Measurements from ENCODE around the gene VRK1. TPM values are rescaled to one million over a fixed set of nuclear protein-coding genes. Genes with fewer than 3 reads are reported as not detected.

VRK1 gene
- polyA plus RNA-seq, 1 of the 3 experiments (the other 2 are of a cell fraction) = 9.1 TPM

GRCh38 chr14:96852823-96853422 is 55.7 kb downstream of the VRK1 start:
- no peaks in the 10 kb centered on the region for H3K9me2 ChIP-seq
- peak; percentile 16 for DNase-seq
- CTCF ChIA-PET = interaction anchor here (0.6 to 4.0 kb wide), 36 partner anchors 9 to 1041 kb away, joined by 3 to 24 read pairs (median 4); partner anchors contain the start of gene VRK1
- H3K9me3 ChIP-seq = no peaks in the 10 kb centered on the region
- H3K36me3 ChIP-seq (replicated peaks in 1 of 2; ENCODE audit: control insufficient read depth in 1 of 2, insufficient read depth in 2 of 2, low read length in 1 of 2) = peaks cover 11 to 27% of the 10 kb centered on the region in 2 experiments
- H4K20me1 ChIP-seq (ENCODE audit: insufficient read depth) = no peaks in the 10 kb centered on the region
- H2AFZ ChIP-seq (ENCODE audit: low read depth) = 0 out of 2 replicates have a peak overlapping the region, but pooled peaks have one; percentile 62
- H3K27me3 ChIP-seq (ENCODE audit: insufficient read depth) = no peaks in the 10 kb centered on the region
- POLR2A ChIA-PET = no interaction called here
- no peak overlapping the region for H3K4me2 ChIP-seq
- WGBS (ENCODE audit: low lambda C conversion rate) = 58% methylated on average over 4 of the region's 4 CpGs
- H3K4me1 ChIP-seq (ENCODE audit: control insufficient read depth in 1 of 2, insufficient read depth in 2 of 2, low read depth in 1 of 2, low read length in 1 of 2) = peaks cover 0 to 8% of the 10 kb centered on the region in 2 experiments; a peak in 1 of 4 replicates
- no peak overlapping the region for H3K4me3 ChIP-seq (ENCODE audit: low read depth in 2 of 2, low read length in 1 of 2)
- no peaks in the 10 kb centered on the region for H3F3A ChIP-seq (replicated peaks; ENCODE audit: insufficient read depth)
- H3K79me2 ChIP-seq (ENCODE audit: insufficient read depth) = no peaks in the 10 kb centered on the region
- no peak overlapping the region for H3K27ac ChIP-seq (ENCODE audit: low read depth in 2 of 2, low read length in 1 of 2)
- H3K9ac ChIP-seq = no peak overlapping the region
- peak; percentile 66 for TF ChIP-seq RAD21 (IDR thresholded peaks at IDR 0.05; ENCODE audit: low read length)
- TF ChIP-seq CTCF (IDR thresholded peaks at IDR 0.05) = peak; percentile 82
- peak; percentile 55 for TF ChIP-seq SMC3 (IDR thresholded peaks at IDR 0.05; ENCODE audit: low read depth, low read length)
- no peak for TF ChIP-seq MEF2A (IDR thresholded peaks at IDR 0.05; ENCODE audit: borderline replicate concordance, low read depth)

- H3K9me3 ChIP-seq = no peaks in the 10 kb centered on the region
Observed at GRCh38 chr14:96858643-96859042, 61.5 kb downstream of the VRK1 start.

More at GRCh38 chr14:96858643-96859042, 61.5 kb downstream of the VRK1 start:
- H3F3A ChIP-seq (replicated peaks; ENCODE audit: insufficient read depth) = no peaks in the 10 kb centered on the region
- ChIA-PET CTCF (no interaction called here), POLR2A (no interaction called here)
- peaks cover 19 to 22% of the 10 kb centered on the region in 2 experiments for H3K36me3 ChIP-seq (replicated peaks in 1 of 2; ENCODE audit: control insufficient read depth in 1 of 2, insufficient read depth in 2 of 2, low read length in 1 of 2)
- H3K79me2 ChIP-seq (ENCODE audit: insufficient read depth) = no peaks in the 10 kb centered on the region
- H3K4me2 ChIP-seq = no peak overlapping the region
- DNase-seq = no peak
- H3K4me3 ChIP-seq (ENCODE audit: low read depth in 2 of 2, low read length in 1 of 2) = no peak overlapping the region
- H3K9ac ChIP-seq = no peak overlapping the region
- H3K27me3 ChIP-seq (ENCODE audit: insufficient read depth) = no peaks in the 10 kb centered on the region
- no peaks in the 10 kb centered on the region; a peak in 2 of 4 replicates for H3K4me1 ChIP-seq (ENCODE audit: control insufficient read depth in 1 of 2, insufficient read depth in 2 of 2, low read depth in 1 of 2, low read length in 1 of 2)
- H2AFZ ChIP-seq (ENCODE audit: low read depth) = no peak overlapping the region
- H4K20me1 ChIP-seq (ENCODE audit: insufficient read depth) = no peaks in the 10 kb centered on the region
- TF ChIP-seq RXRA (IDR thresholded peaks at IDR 0.05; ENCODE audit: borderline replicate concordance, low read depth) = no peak
- no peak for TF ChIP-seq TAF1 (IDR thresholded peaks at IDR 0.05; ENCODE audit: borderline replicate concordance, low read depth, low read length)
- TF ChIP-seq MXI1 (IDR thresholded peaks at IDR 0.05; ENCODE audit: low read depth, low read length) = no peak
- no peak for TF ChIP-seq FOXM1 (IDR thresholded peaks at IDR 0.05; ENCODE audit: low read depth)
- TF ChIP-seq USF1 (IDR thresholded peaks at IDR 0.05; ENCODE audit: borderline replicate concordance, low read depth) = no peak
- TF ChIP-seq NRF1 (IDR thresholded peaks at IDR 0.05; ENCODE audit: low read depth, low read length) = no peak
- no peak for TF ChIP-seq ELF1 (IDR thresholded peaks at IDR 0.05)
- TF ChIP-seq EZH2phosphoT487 (IDR thresholded peaks at IDR 0.05; ENCODE audit: borderline replicate concordance, low read depth) = no peak
- TF ChIP-seq MAX (IDR thresholded peaks at IDR 0.05; ENCODE audit: low read depth) = no peak
- TF ChIP-seq FOXJ3 (CRISPR knock-in tag; IDR thresholded peaks at IDR 0.05) = no peak
- TF ChIP-seq CTCF (IDR thresholded peaks at IDR 0.05) = no peak
- no peak for TF ChIP-seq FOSL2 (IDR thresholded peaks at IDR 0.05; ENCODE audit: borderline replicate concordance, low read depth)
- no peak for TF ChIP-seq GATA2 (CRISPR knock-in tag; IDR thresholded peaks at IDR 0.05)
- TF ChIP-seq YY1 (IDR thresholded peaks at IDR 0.05; ENCODE audit: low read depth) = no peak
- H3K27ac ChIP-seq (ENCODE audit: low read depth in 2 of 2, low read length in 1 of 2) = no peak overlapping the region
- no peaks in the 10 kb centered on the region for H3K9me2 ChIP-seq

All from SK-N-SH (cell line).